OCI-LY3 (cell line): Measurements from ENCODE around the gene SOX11.
"Not testable (repeated sequence)": the region's sequence is repeated elsewhere in the genome, so short reads cannot be mapped to it uniquely, and the experiment has no call there.

Source experiments
- H2AFZ ChIP-seq: fragments of 200-600, 300-600 bp; shearing (Covaris generic); 2 replicates; pipeline ENCODE4 v1.6.0; 2014; ENCODE audit warnings: antibody characterized with exemption, low read depth, low read length
- H3K27ac ChIP-seq: fragments of 200-600, 300-600 bp; sonication (generic); 2 replicates; pipeline ENCODE4 v1.5.1; 2014; ENCODE audit warnings: mild to moderate bottlenecking, low read length, moderate library complexity, mixed read lengths
- H3K27me3 ChIP-seq: fragments of 200-600, 300-600 bp; sonication (generic); 2 replicates; pipeline ENCODE4 v1.6.1; 2014; ENCODE audit warnings: low read depth, low read length, mixed read lengths
- H3K36me3 ChIP-seq: fragments of 200-600, 300-600 bp; sonication (generic); replicated peaks from 2 replicates; pipeline ENCODE3; 2014; ENCODE audit warnings: low read depth, low read length, mixed read lengths
- H3K4me1 ChIP-seq: fragments of 300-600, 200-600 bp; sonication (generic); 2 replicates; pipeline ENCODE4 v1.6.1; 2014; ENCODE audit warnings: low read length, mixed read lengths
- H3K4me2 ChIP-seq: fragments of 200-600, 300-600 bp; sonication (generic); 2 replicates; pipeline ENCODE4 v1.6.1; 2014; ENCODE audit warnings: low read length, mixed read lengths
- H3K4me3 ChIP-seq: fragments of 300-600, 200-600 bp; sonication (generic); 2 replicates; pipeline ENCODE4 v1.5.1; 2014; ENCODE audit warnings: antibody characterized with exemption, mild to moderate bottlenecking, low read length, moderate library complexity
- H3K79me2 ChIP-seq: fragments of 300-600, 200-600 bp; shearing (Covaris generic); 2 replicates; pipeline ENCODE4 v1.6.1; 2014; ENCODE audit warnings: mild to moderate bottlenecking, low read length, mixed read lengths
- H3K9ac ChIP-seq: fragments of 300-600, 200-600 bp; shearing (Covaris generic); 2 replicates; pipeline ENCODE4 v1.6.0; 2014; ENCODE audit warnings: mild to moderate bottlenecking, low read length, moderate library complexity
- H3K9me3 ChIP-seq: fragments of 200-600, 300-600 bp; shearing (Covaris generic); 2 replicates; pipeline ENCODE4 v1.6.1; 2014; ENCODE audit warnings: low read length, mixed read lengths; ENCODE audit not compliant: insufficient read depth
- H4K20me1 ChIP-seq: fragments of 200-600, 300-600 bp; sonication (generic); 2 replicates; pipeline ENCODE4 v1.6.1; 2016; ENCODE audit warnings: low read length, mixed read lengths; ENCODE audit not compliant: insufficient read depth
- CTCF ChIP-seq: fragments of 200-600, 300-600 bp; sonication (generic); IDR thresholded peaks from 2 replicates; pipeline ENCODE4 v1.5.1; 2014; ENCODE audit warnings: antibody characterized with exemption, low read length, low read depth
- EZH2phosphoT487 ChIP-seq: fragments of 200-600 bp; shearing (Covaris generic); IDR thresholded peaks from 2 replicates; pipeline ENCODE4 v1.6.1; 2018; ENCODE audit warnings: antibody characterized with exemption, mixed run types, low read depth

Gene SOX11

GRCh38 chr2:5661362-5661761 is 30.8 kb upstream of the SOX11 start:
- Histone ChIP-seq H3K36me3 (no peaks in the 10 kb centered on the region), H3K4me1 (peaks cover 2% of the 10 kb centered on the region; the same call in 1 of the 2 replicates), H3K4me2 (no peak overlapping the region), H3K27me3 (no peaks in the 10 kb centered on the region), H3K9me3 (no peaks in the 10 kb centered on the region), H4K20me1 (no peaks in the 10 kb centered on the region), H3K79me2 (no peaks in the 10 kb centered on the region), H3K27ac (no peak overlapping the region), H3K9ac (no peak overlapping the region), H2AFZ (no peak overlapping the region), H3K4me3 (no peak overlapping the region)
- no peak for TF ChIP-seq EZH2phosphoT487
- no peak for TF ChIP-seq CTCF

GRCh38 chr2:5664278-5664681 is 27.9 kb upstream of the SOX11 start:
- TF ChIP-seq CTCF (no peak), EZH2phosphoT487 (no peak)

GRCh38 chr2:5665066-5665465 is 27.1 kb upstream of the SOX11 start:
- H3K4me3 ChIP-seq, result no peak overlapping the region
- no peaks in the 10 kb centered on the region for H3K27me3 ChIP-seq
- H3K9ac ChIP-seq, result no peak overlapping the region
- no peaks in the 10 kb centered on the region for H3K9me3 ChIP-seq
- H3K79me2 ChIP-seq, result no peaks in the 10 kb centered on the region
- no peak overlapping the region for H3K4me2 ChIP-seq
- H3K36me3 ChIP-seq, result no peaks in the 10 kb centered on the region
- no peaks in the 10 kb centered on the region for H3K4me1 ChIP-seq
- H3K27ac ChIP-seq, result no peak overlapping the region
- TF ChIP-seq EZH2phosphoT487 (no peak), CTCF (no peak)
- 0 out of 2 replicates have a peak overlapping the region, but pooled peaks have one; percentile 13 for H2AFZ ChIP-seq
- no peaks in the 10 kb centered on the region for H4K20me1 ChIP-seq

More at GRCh38 chr2:5664278-5664681, 27.9 kb upstream of the SOX11 start:
- no peak overlapping the region for H2AFZ ChIP-seq
- H3K4me1 ChIP-seq, result no peaks in the 10 kb centered on the region
- H4K20me1 ChIP-seq, result no peaks in the 10 kb centered on the region
- no peak overlapping the region for H3K4me2 ChIP-seq
- no peaks in the 10 kb centered on the region for H3K79me2 ChIP-seq
- H3K9ac ChIP-seq, result no peak overlapping the region
- no peaks in the 10 kb centered on the region for H3K36me3 ChIP-seq
- no peak overlapping the region for H3K27ac ChIP-seq
- no peaks in the 10 kb centered on the region for H3K27me3 ChIP-seq
- no peaks in the 10 kb centered on the region for H3K9me3 ChIP-seq
- no peak overlapping the region for H3K4me3 ChIP-seq

GRCh38 chr2:5666798-5667197 is 25.4 kb upstream of the SOX11 start:
- no peaks in the 10 kb centered on the region for H3K4me1 ChIP-seq
- H3K9ac ChIP-seq, result no peak overlapping the region
- no peak overlapping the region for H3K4me3 ChIP-seq
- no peaks in the 10 kb centered on the region for H3K9me3 ChIP-seq
- no peak for TF ChIP-seq CTCF
- no peak for TF ChIP-seq EZH2phosphoT487
- H2AFZ ChIP-seq, result no peak overlapping the region
- H4K20me1 ChIP-seq, result no peaks in the 10 kb centered on the region
- H3K27ac ChIP-seq, result no peak overlapping the region
- no peak overlapping the region for H3K4me2 ChIP-seq
- H3K79me2 ChIP-seq, result no peaks in the 10 kb centered on the region
- H3K27me3 ChIP-seq, result no peaks in the 10 kb centered on the region
- no peaks in the 10 kb centered on the region for H3K36me3 ChIP-seq

GRCh38 chr2:5667655-5668054 is 24.5 kb upstream of the SOX11 start:
- H3K9ac ChIP-seq, H3K27me3 ChIP-seq, H3K79me2 ChIP-seq, H3K4me2 ChIP-seq, H3K4me1 ChIP-seq, H3K27ac ChIP-seq, H3K36me3 ChIP-seq, H3K9me3 ChIP-seq, H3K4me3 ChIP-seq, H2AFZ ChIP-seq, H4K20me1 ChIP-seq: not testable (repeated sequence)
